DMS 273 (cell line): ENCODE results near the gene LTBP1.
"Not testable (repeated sequence)": the region's sequence is repeated elsewhere in the genome, so short reads cannot be mapped to it uniquely, and the experiment has no call there.

Experiments used
- DNase-seq: peaks from one replicate; lab custom pipeline; 2025; ENCODE audit not compliant: unreplicated experiment; lab: John Stamatoyannopoulos, UW

LTBP1 gene, protein sequence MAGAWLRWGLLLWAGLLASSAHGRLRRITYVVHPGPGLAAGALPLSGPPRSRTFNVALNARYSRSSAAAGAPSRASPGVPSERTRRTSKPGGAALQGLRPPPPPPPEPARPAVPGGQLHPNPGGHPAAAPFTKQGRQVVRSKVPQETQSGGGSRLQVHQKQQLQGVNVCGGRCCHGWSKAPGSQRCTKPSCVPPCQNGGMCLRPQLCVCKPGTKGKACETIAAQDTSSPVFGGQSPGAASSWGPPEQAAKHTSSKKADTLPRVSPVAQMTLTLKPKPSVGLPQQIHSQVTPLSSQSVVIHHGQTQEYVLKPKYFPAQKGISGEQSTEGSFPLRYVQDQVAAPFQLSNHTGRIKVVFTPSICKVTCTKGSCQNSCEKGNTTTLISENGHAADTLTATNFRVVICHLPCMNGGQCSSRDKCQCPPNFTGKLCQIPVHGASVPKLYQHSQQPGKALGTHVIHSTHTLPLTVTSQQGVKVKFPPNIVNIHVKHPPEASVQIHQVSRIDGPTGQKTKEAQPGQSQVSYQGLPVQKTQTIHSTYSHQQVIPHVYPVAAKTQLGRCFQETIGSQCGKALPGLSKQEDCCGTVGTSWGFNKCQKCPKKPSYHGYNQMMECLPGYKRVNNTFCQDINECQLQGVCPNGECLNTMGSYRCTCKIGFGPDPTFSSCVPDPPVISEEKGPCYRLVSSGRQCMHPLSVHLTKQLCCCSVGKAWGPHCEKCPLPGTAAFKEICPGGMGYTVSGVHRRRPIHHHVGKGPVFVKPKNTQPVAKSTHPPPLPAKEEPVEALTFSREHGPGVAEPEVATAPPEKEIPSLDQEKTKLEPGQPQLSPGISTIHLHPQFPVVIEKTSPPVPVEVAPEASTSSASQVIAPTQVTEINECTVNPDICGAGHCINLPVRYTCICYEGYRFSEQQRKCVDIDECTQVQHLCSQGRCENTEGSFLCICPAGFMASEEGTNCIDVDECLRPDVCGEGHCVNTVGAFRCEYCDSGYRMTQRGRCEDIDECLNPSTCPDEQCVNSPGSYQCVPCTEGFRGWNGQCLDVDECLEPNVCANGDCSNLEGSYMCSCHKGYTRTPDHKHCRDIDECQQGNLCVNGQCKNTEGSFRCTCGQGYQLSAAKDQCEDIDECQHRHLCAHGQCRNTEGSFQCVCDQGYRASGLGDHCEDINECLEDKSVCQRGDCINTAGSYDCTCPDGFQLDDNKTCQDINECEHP (N-terminal part only)

GRCh38 chr2:32946314-32947075, at the start of gene LTBP1:
TSS of gene LTBP1 (plus strand) at chr2:32946953. CDS start at chr2:32947325, 372 bp downstream.
- DNase-seq: peak; percentile 89

GRCh38 chr2:32900246-32900973, 46.3 kb upstream of the LTBP1 start:
- DNase-seq: no peak

GRCh38 chr2:32901313-32901712, 45.4 kb upstream of the LTBP1 start:
- no peak for DNase-seq

GRCh38 chr2:32902174-32902573, 44.6 kb upstream of the LTBP1 start:
- DNase-seq: no peak

DNA sequence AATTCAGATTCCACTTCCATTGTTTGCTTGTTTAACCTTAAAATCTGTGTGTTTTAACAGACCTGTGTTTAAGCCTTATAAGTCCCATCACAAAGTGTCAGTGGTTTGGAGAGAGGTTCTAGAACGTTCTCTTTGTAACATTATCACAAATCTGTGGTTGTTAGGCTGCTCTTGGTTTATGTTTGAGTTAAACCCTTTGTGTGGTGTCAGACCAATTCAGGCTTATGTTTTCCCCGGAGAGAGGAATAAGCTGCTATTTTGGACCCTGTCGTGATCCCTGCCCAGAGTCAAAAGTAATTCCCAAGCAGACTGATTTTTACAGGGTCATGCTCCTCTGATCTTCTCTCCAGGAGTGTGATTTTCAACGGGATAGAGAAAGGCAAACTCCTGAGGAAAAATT, 43.8 kb upstream of the LTBP1 start:
- no peak for DNase-seq

DNA sequence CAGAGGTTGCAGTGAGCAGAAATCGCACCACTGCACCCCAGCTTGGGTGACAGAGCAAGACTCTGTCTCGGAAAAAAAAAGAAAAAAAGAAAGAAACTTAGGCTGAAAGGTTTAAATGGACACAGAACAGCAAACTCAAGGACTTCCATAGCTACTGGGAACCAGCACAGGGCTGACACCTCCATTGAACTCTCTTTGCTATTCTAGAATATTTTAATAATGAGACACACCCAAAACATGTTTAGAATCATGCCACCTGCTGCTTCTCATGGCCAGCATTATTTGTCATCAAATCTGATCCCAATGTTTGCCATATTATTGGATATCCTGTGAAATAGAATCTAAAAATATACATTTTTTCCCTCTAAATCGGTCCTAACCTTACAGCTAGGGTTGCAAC, 42.7 kb upstream of the LTBP1 start:
- no peak for DNase-seq

DNA sequence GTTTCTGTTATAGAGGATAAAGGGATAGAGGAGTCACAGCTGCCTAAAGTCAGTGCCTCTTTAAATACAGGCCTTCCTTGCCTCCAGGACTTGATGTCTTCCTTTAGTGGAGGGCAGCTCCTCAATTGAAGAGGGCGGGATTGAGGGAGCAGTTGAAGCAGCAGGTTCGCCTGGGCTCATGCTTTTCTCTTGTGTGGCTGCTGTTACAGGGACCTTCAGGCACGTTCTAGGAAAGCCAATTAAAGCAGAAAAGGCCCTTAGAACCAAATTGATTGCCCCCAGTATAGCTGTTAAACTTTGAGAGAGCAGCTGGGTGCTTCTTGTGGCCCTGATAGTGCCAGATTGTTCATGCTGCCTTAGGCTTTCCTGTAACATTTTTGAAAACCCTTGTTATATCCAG, 42.0 kb upstream of the LTBP1 start:
- DNase-seq: no peak

- no peak for DNase-seq
Observed at GRCh38 chr2:32905270-32905669, 41.5 kb upstream of the LTBP1 start.

- DNase-seq: no peak
Observed at GRCh38 chr2:32910883-32911598, 35.7 kb upstream of the LTBP1 start.

GRCh38 chr2:32915694-32916093, 31.1 kb upstream of the LTBP1 start:
- DNase-seq: no peak

GRCh38 chr2:32918774-32919173, 28.0 kb upstream of the LTBP1 start:
- no peak for DNase-seq

- not testable (repeated sequence) for DNase-seq
Observed at GRCh38 chr2:32919901-32920300, 26.9 kb upstream of the LTBP1 start.

- DNase-seq: not testable (repeated sequence)
Observed at GRCh38 chr2:32921486-32921885, 25.3 kb upstream of the LTBP1 start.

- DNase-seq: no peak
Observed at GRCh38 chr2:32922501-32922900, 24.3 kb upstream of the LTBP1 start.

DNA sequence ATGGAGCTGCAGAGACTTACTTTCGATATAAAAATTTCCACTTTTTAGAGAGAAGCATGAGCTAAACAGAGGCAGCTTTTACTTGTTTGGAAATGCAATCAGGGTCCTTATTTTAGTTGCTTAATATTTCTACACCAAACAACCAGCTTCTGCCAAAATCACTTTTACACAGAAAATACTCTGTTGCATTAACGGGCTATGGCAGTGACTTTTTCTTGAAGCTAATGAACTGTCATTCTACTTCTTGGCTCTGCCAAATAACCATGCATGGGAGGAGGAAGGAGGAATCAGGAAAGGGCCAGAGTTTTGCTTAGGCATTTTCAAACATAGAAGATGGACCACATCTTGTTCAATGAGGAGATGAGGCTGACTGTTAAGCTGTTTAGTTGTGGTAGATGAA, 23.6 kb upstream of the LTBP1 start:
- no peak for DNase-seq

DNA sequence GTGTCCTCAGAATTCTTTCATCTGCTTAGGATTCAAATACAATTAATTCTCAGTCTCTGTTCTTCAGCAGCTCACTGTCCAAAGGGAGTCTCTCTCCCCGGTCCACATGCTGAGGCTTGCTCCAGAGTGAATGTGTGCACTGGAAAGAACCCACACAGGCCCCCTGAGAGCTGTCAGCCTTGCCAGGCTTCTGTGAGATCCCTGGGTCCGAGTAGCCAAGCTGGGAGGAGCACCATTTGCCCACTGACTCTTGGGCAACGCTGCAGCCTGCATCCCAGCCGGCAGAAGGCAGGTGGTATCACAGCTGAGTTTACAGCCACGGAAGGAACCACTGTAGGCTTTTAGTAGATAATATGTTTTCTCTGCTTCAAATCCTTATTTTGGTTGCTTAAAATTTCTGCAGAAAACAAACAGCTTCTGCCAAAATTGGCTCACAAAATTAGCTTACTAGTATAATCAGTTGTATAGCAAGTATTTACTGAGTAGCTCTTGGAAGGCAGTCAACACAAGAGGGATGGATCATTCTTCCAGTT, 21.4 kb upstream of the LTBP1 start:
- no peak for DNase-seq

GRCh38 chr2:32925976-32926707, 20.6 kb upstream of the LTBP1 start:
- no peak for DNase-seq

GRCh38 chr2:32926708-32927084, 20.1 kb upstream of the LTBP1 start:
- no peak for DNase-seq
